Uterus (tissue), 4 donors: ENCODE results near the gene TBC1D19. TPM values are rescaled to one million over a fixed set of nuclear protein-coding genes. Genes with fewer than 3 reads are reported as not detected.
"Not testable (repeated sequence)": the region's sequence is repeated elsewhere in the genome, so short reads cannot be mapped to it uniquely, and the experiment has no call there.

Experiments
- DNase-seq, 2 donors: peaks; one replicate each; pipeline ENCODE4 v3.0.0-alpha.2; 2019 to 2020
- H3K27ac ChIP-seq, 2 donors: fragments of 200-600 bp; sonication (generic); 1 replicate in 1 of 2; 2 replicates in 1 of 2; pipeline ENCODE4 v1.5.1; 2016 to 2018
- H3K27me3 ChIP-seq, 2 donors: fragments of 200-600 bp; sonication (generic); one replicate each; pipeline ENCODE4 v1.5.1; 2018 to 2019; ENCODE audit warnings: control low read depth in 1 of 2
- H3K36me3 ChIP-seq, 2 donors: fragments of 200-600 bp; sonication (generic); one replicate each; pipeline ENCODE4 v1.5.1; 2019; ENCODE audit warnings: control low read depth in 1 of 2
- H3K4me1 ChIP-seq, 2 donors: fragments of 200-600 bp; sonication (generic); one replicate each; pipeline ENCODE4 v1.5.1; 2018 to 2019; ENCODE audit warnings: control low read depth in 1 of 2
- H3K4me3 ChIP-seq, 2 donors: fragments of 200-600 bp; sonication (generic); 1 replicate in 1 of 2; 2 replicates in 1 of 2; pipeline ENCODE4 v1.5.1; 2018 to 2019; ENCODE audit warnings: mild to moderate bottlenecking in 1 of 2
- H3K9me3 ChIP-seq, 2 donors: fragments of 200-600 bp; sonication (generic); one replicate each; pipeline ENCODE4 v1.5.1; 2019; ENCODE audit warnings: control low read depth in 1 of 2
- CTCF ChIP-seq, 4 experiments: fragments of 200-600 bp in 2 of 4; fragments of 450-650 bp in 2 of 4; sonication (generic) in 2 of 4; IDR thresholded peaks; one replicate each; pipeline ENCODE4 v1.5.1; 2016 to 2019; ENCODE audit warnings: antibody characterized with exemption in 4 of 4, mild to moderate bottlenecking in 2 of 4, moderate library complexity in 1 of 4
- POLR2A ChIP-seq, 2 donors: fragments of 450-650 bp; IDR thresholded peaks; one replicate each; pipeline ENCODE4 v1.6.1; 2016; ENCODE audit warnings: antibody characterized with exemption in 2 of 2, mild to moderate bottlenecking in 1 of 2, moderate library complexity in 1 of 2
- intact Hi-C: fragments of 100-400 bp; cut with DNase I; formaldehyde crosslinking; loops from one replicate; pipeline ENCODE4 v1.15.1; 2023; ENCODE audit warnings: low total_unique reads
- total RNA-seq, 4 donors: library from RNA; depleted of rRNA in 3 of 4; stranded (reverse); fragments of >200 nt in 3 of 4; gene quantifications; one replicate each; pipeline versions ENCODE4 v1.1.0 to v1.2.4, GENCODE V29; 2014 to 2023
- donor health status: DM: yes; HTN: yes; CAD: no.

Gene TBC1D19
- total RNA-seq, 4 donors from 2014 or later: 5.4 to 69.6 (median 25.2) TPM

- intact Hi-C loops: no loop called here
- H3K36me3 ChIP-seq: no peaks in the 10 kb centered on the region
- no peaks in the 10 kb centered on the region for H3K27me3 ChIP-seq
- H3K9me3 ChIP-seq: no peaks in the 10 kb centered on the region
- H3K4me1 ChIP-seq: no peaks in the 10 kb centered on the region
- H3K27ac ChIP-seq: no peak overlapping the region
- no peak overlapping the region for H3K4me3 ChIP-seq
- DNase-seq: no peak
- no peak for TF ChIP-seq POLR2A (IDR thresholded peaks at IDR 0.05)
- no peak for TF ChIP-seq CTCF (IDR thresholded peaks at IDR 0.05)
Measured at GRCh38 chr4:26682436-26682835, 98.6 kb downstream of the TBC1D19 start.

GRCh38 chr4:26685250-26685649 lies 101.4 kb downstream of the TBC1D19 start:
- intact Hi-C loops: no loop called here
- TF ChIP-seq POLR2A (IDR thresholded peaks at IDR 0.05): no peak
- TF ChIP-seq CTCF (IDR thresholded peaks at IDR 0.05): no peak
- H3K27me3 ChIP-seq: no peaks in the 10 kb centered on the region
- DNase-seq: no peak
- H3K36me3 ChIP-seq: no peaks in the 10 kb centered on the region
- no peaks in the 10 kb centered on the region for H3K4me1 ChIP-seq
- H3K27ac ChIP-seq: no peak overlapping the region
- no peak overlapping the region for H3K4me3 ChIP-seq
- H3K9me3 ChIP-seq: no peaks in the 10 kb centered on the region

GRCh38 chr4:26687728-26688127 lies 103.8 kb downstream of the TBC1D19 start:
- TF ChIP-seq CTCF (IDR thresholded peaks at IDR 0.05) (no peak), POLR2A (IDR thresholded peaks at IDR 0.05) (no peak)
- no peaks in the 10 kb centered on the region for H3K27me3 ChIP-seq
- H3K27ac ChIP-seq: no peak overlapping the region
- no peaks in the 10 kb centered on the region for H3K4me1 ChIP-seq
- DNase-seq: no peak
- H3K36me3 ChIP-seq: no peaks in the 10 kb centered on the region
- H3K9me3 ChIP-seq: no peaks in the 10 kb centered on the region
- H3K4me3 ChIP-seq: no peak overlapping the region
- intact Hi-C loops: no loop called here

GRCh38 chr4:26690506-26690905 lies 106.6 kb downstream of the TBC1D19 start:
- no peaks in the 10 kb centered on the region for H3K36me3 ChIP-seq
- no peak for DNase-seq
- H3K27me3 ChIP-seq: no peaks in the 10 kb centered on the region
- intact Hi-C loops: no loop called here
- TF ChIP-seq CTCF (IDR thresholded peaks at IDR 0.05): no peak
- no peaks in the 10 kb centered on the region for H3K4me1 ChIP-seq
- no peak overlapping the region for H3K4me3 ChIP-seq
- no peak overlapping the region for H3K27ac ChIP-seq
- H3K9me3 ChIP-seq: no peaks in the 10 kb centered on the region

GRCh38 chr4:26692014-26692726 lies 108.3 kb downstream of the TBC1D19 start:
- intact Hi-C loops: no loop called here
- no peak for DNase-seq
- no peak for TF ChIP-seq POLR2A (IDR thresholded peaks at IDR 0.05)
- TF ChIP-seq CTCF (IDR thresholded peaks at IDR 0.05): no peak

GRCh38 chr4:26694131-26694530 lies 110.2 kb downstream of the TBC1D19 start:
- H3K27ac ChIP-seq, H3K27me3 ChIP-seq, H3K9me3 ChIP-seq, H3K4me1 ChIP-seq, H3K4me3 ChIP-seq, intact Hi-C loops, H3K36me3 ChIP-seq: not testable (repeated sequence)
- peak in 1 of 2 donors; percentile 11 for DNase-seq

More at GRCh38 chr4:26692014-26692726, 108.3 kb downstream of the TBC1D19 start:
- Histone ChIP-seq H3K36me3 (no peaks in the 10 kb centered on the region), H3K27me3 (no peaks in the 10 kb centered on the region), H3K9me3 (no peaks in the 10 kb centered on the region), H3K4me3 (no peak overlapping the region), H3K4me1 (no peaks in the 10 kb centered on the region), H3K27ac (no peak overlapping the region)
